H1 (cell line): ENCODE measurements around the gene GALNT9. TPM values are rescaled to one million over a fixed set of nuclear protein-coding genes. Genes with fewer than 3 reads are reported as not detected.
A peak's percentile ranks its signal among the peaks of the same experiment; 100 is the strongest.

ENCODE experiments used
- CTCF ChIA-PET: fragments of 300-600 bp; sonication (Branson Sonifier 250); formaldehyde crosslinking; loops from one replicate; lab custom pipeline; 2021; ENCODE audit not compliant: partially characterized antibody; lab: Charles Lee
- POLR2A ChIA-PET: fragments of 300-600 bp; sonication (Branson Sonifier 250); formaldehyde crosslinking; loops from one replicate; lab custom pipeline; 2021; ENCODE audit warnings: inconsistent platforms; ENCODE audit not compliant: partially characterized antibody; lab: Charles Lee
- DNase-seq, 2 experiments: peaks; one replicate each; pipeline versions ENCODE4 v3.0.0 to v3.0.0-alpha.2; 2010 to 2022; ENCODE audit warnings: low spot score in 2 of 2, low read depth in 1 of 2, mixed read lengths in 1 of 2
- FAIRE-seq: peaks from 2 replicates; lab custom pipeline; 2011; peaks lifted over from hg19 to GRCh38; lab: Jason Lieb, UNC
- H2AFZ ChIP-seq: 2 replicates; pipeline ENCODE4 v1.8.1; 2012; ENCODE audit warnings: low read length, inconsistent platforms
- H2AK5ac ChIP-seq: 2 replicates; pipeline ENCODE4 v1.6.1; 2013; ENCODE audit warnings: low read depth, low read length
- H2BK120ac ChIP-seq: replicated peaks from 2 replicates; pipeline ENCODE3; 2013; ENCODE audit warnings: low read depth, low read length, inconsistent platforms
- H2BK12ac ChIP-seq: 2 replicates; pipeline ENCODE4 v1.6.1; 2013; ENCODE audit warnings: low read depth, low read length
- H2BK15ac ChIP-seq: 2 replicates; pipeline ENCODE4 v1.6.1; 2013; ENCODE audit warnings: low read length
- H2BK20ac ChIP-seq: 2 replicates; pipeline ENCODE4 v1.6.1; 2013; ENCODE audit warnings: low read length
- H2BK5ac ChIP-seq: 2 replicates; pipeline ENCODE4 v1.6.1; 2013; ENCODE audit warnings: low read depth, low read length
- H3K14ac ChIP-seq: 2 replicates; pipeline ENCODE4 v1.6.1; 2013; ENCODE audit warnings: inconsistent platforms; ENCODE audit not compliant: insufficient read length
- H3K18ac ChIP-seq: 2 replicates; pipeline ENCODE4 v1.6.1; 2013; ENCODE audit warnings: low read length; ENCODE audit errors: extremely low read depth
- H3K23ac ChIP-seq: 2 replicates; pipeline ENCODE4 v1.6.1; 2013; ENCODE audit warnings: inconsistent platforms; ENCODE audit not compliant: insufficient read length
- H3K23me2 ChIP-seq: 2 replicates; pipeline ENCODE4 v1.6.1; 2013; ENCODE audit warnings: low read depth, low read length
- H3K27ac ChIP-seq: 2 replicates; pipeline ENCODE4 v1.6.1; 2011; ENCODE audit warnings: low read depth, low read length, inconsistent platforms
- H3K27me3 ChIP-seq, 4 experiments: replicated peaks in 1 of 4; 1 replicate in 1 of 4; 2 replicates in 3 of 4; pipeline versions ENCODE4 v1.6.1 to v1.8.1; 2011 to 2013; ENCODE audit warnings: low read length in 3 of 4, mild to moderate bottlenecking in 3 of 4, inconsistent platforms in 2 of 4, mixed read lengths in 2 of 4, moderate library complexity in 1 of 4; ENCODE audit not compliant: control insufficient read depth in 3 of 4, insufficient read depth in 3 of 4; ENCODE audit errors: extremely low read depth in 1 of 4
- H3K36me3 ChIP-seq, 4 experiments: 2 replicates each; pipeline versions ENCODE4 v1.6.1 to v1.8.1; 2011 to 2013; ENCODE audit warnings: mild to moderate bottlenecking in 4 of 4, low read length in 3 of 4, moderate library complexity in 2 of 4, control low read depth in 1 of 4, inconsistent platforms in 1 of 4; ENCODE audit not compliant: insufficient read depth in 4 of 4, control insufficient read depth in 2 of 4
- H3K4ac ChIP-seq: replicated peaks from 2 replicates; pipeline ENCODE3; 2013; ENCODE audit warnings: low read length, low read depth, mixed read lengths, inconsistent platforms; ENCODE audit not compliant: insufficient read length
- H3K4me1 ChIP-seq, 4 experiments: replicated peaks in 1 of 4; 1 replicate in 1 of 4; 2 replicates in 3 of 4; pipeline versions ENCODE4 v1.6.1 to v1.8.1; 2011 to 2013; ENCODE audit warnings: low read length in 3 of 4, inconsistent platforms in 2 of 4, mixed read lengths in 1 of 4; ENCODE audit not compliant: insufficient read depth in 4 of 4, control insufficient read depth in 3 of 4
- H3K4me2 ChIP-seq, 2 experiments: 2 replicates each; pipeline versions ENCODE4 v1.6.1 to v1.8.1; 2011 to 2013; ENCODE audit warnings: low read depth in 2 of 2, low read length in 2 of 2, control low read depth in 1 of 2, inconsistent platforms in 1 of 2, mild to moderate bottlenecking in 1 of 2; ENCODE audit not compliant: insufficient read depth in 1 of 2
- H3K4me3 ChIP-seq, 4 experiments: fragments of 200-600, 300-600 bp in 1 of 4; sonication (generic), shearing (Covaris generic), sonication (Bioruptor Twin) in 1 of 4; 2 replicates each; pipeline versions ENCODE4 v1.5.1 to v1.8.1; 2011 to 2016; ENCODE audit warnings: low read length in 4 of 4, low read depth in 3 of 4, control low read depth in 2 of 4, inconsistent platforms in 2 of 4, mild to moderate bottlenecking in 2 of 4, mixed read lengths in 1 of 4, moderate library complexity in 1 of 4; ENCODE audit not compliant: insufficient read depth in 2 of 4; ENCODE audit errors: extremely low read depth in 1 of 4
- H3K56ac ChIP-seq: replicated peaks from 2 replicates; pipeline ENCODE3; 2013; ENCODE audit warnings: low read depth, mild to moderate bottlenecking, mixed read lengths, low read length, inconsistent platforms; ENCODE audit not compliant: insufficient read length
- H3K79me1 ChIP-seq: 2 replicates; pipeline ENCODE4 v1.6.1; 2013; ENCODE audit warnings: low read depth, low read length, control low read depth
- H3K79me2 ChIP-seq, 2 experiments: 2 replicates each; pipeline versions ENCODE4 v1.6.1 to v1.8.1; 2012 to 2013; ENCODE audit warnings: low read length in 2 of 2, mild to moderate bottlenecking in 2 of 2, inconsistent platforms in 1 of 2; ENCODE audit not compliant: insufficient read depth in 2 of 2, control insufficient read depth in 1 of 2
- H3K9ac ChIP-seq, 4 experiments: replicated peaks in 1 of 4; 1 replicate in 1 of 4; 2 replicates in 3 of 4; pipeline versions ENCODE4 v1.6.1 to v1.8.1; 2011 to 2013; ENCODE audit warnings: low read depth in 3 of 4, low read length in 3 of 4, control low read depth in 2 of 4, mild to moderate bottlenecking in 2 of 4, moderate library complexity in 2 of 4, inconsistent platforms in 1 of 4; ENCODE audit errors: extremely low read depth in 1 of 4
- H3K9me3 ChIP-seq, 2 experiments: 2 replicates each; pipeline versions ENCODE4 v1.6.1 to v1.8.1; 2012 to 2013; ENCODE audit warnings: mild to moderate bottlenecking in 2 of 2, moderate library complexity in 2 of 2, control low read depth in 1 of 2, inconsistent platforms in 1 of 2, low read depth in 1 of 2, low read length in 1 of 2, mixed read lengths in 1 of 2; ENCODE audit not compliant: insufficient read depth in 2 of 2
- H4K20me1 ChIP-seq, 2 experiments: replicated peaks in 1 of 2; 2 replicates each; pipeline versions ENCODE3 to v1.8.1; 2011 to 2013; ENCODE audit warnings: inconsistent platforms in 2 of 2, low read length in 2 of 2, mild to moderate bottlenecking in 1 of 2; ENCODE audit not compliant: insufficient read depth in 2 of 2, control insufficient read depth in 1 of 2
- H4K5ac ChIP-seq: 2 replicates; pipeline ENCODE4 v1.6.1; 2013; ENCODE audit warnings: low read length, low read depth, mixed read lengths, inconsistent platforms; ENCODE audit not compliant: insufficient read length
- H4K8ac ChIP-seq: 2 replicates; pipeline ENCODE4 v1.8.0; 2013; ENCODE audit warnings: mild to moderate bottlenecking, moderate library complexity, low read length, inconsistent platforms; ENCODE audit not compliant: insufficient read depth; ENCODE audit errors: extremely low read depth
- H4K91ac ChIP-seq: replicated peaks from 2 replicates; pipeline ENCODE3; 2013; ENCODE audit warnings: low read length, mixed read lengths, inconsistent platforms; ENCODE audit not compliant: insufficient read length
- ASH2L ChIP-seq: fragments of 200-600, 300-600 bp; sonication (generic); IDR thresholded peaks from one replicate; pipeline ENCODE4 v1.7.1; 2017; ENCODE audit warnings: low read length
- BRCA1 ChIP-seq: IDR thresholded peaks from 2 replicates; pipeline ENCODE4 v1.6.1; 2012; ENCODE audit warnings: low read depth, low read length, improper control_type of control experiment
- CTBP2 ChIP-seq: IDR thresholded peaks from 2 replicates; pipeline ENCODE4 v1.7.0; 2011; ENCODE audit warnings: borderline replicate concordance, mild to moderate bottlenecking, moderate library complexity, mixed read lengths, low read length; ENCODE audit not compliant: insufficient read depth, insufficient read length
- FOSL1 ChIP-seq: IDR thresholded peaks from 2 replicates; pipeline ENCODE4 v1.6.1; 2011; ENCODE audit warnings: mild to moderate bottlenecking, low read depth, low read length, moderate library complexity; ENCODE audit not compliant: insufficient read depth
- JUND ChIP-seq: IDR thresholded peaks from 2 replicates; pipeline ENCODE4 v1.6.1; 2011; ENCODE audit warnings: mild to moderate bottlenecking, improper control_type of control experiment, low read length
- POLR2AphosphoS5 ChIP-seq: IDR thresholded peaks from 2 replicates; pipeline ENCODE4 v1.6.1; 2011; ENCODE audit warnings: low read depth, low read length
- RFX5 ChIP-seq: IDR thresholded peaks from 2 replicates; pipeline ENCODE4 v1.6.1; 2011; ENCODE audit warnings: low read depth, low read length, improper control_type of control experiment, borderline replicate concordance
- RXRA ChIP-seq: IDR thresholded peaks from 2 replicates; pipeline ENCODE4 v1.6.1; 2011; ENCODE audit warnings: low read depth, mild to moderate bottlenecking, low read length, moderate library complexity; ENCODE audit not compliant: insufficient read depth
- SIX5 ChIP-seq: IDR thresholded peaks from 2 replicates; pipeline ENCODE4 v1.6.1; 2011; ENCODE audit warnings: mild to moderate bottlenecking, low read depth, low read length
- TEAD4 ChIP-seq: IDR thresholded peaks from 2 replicates; pipeline ENCODE4 v1.6.1; 2012; ENCODE audit warnings: low read depth, low read length, inconsistent platforms, mixed read lengths
- ZNF274 ChIP-seq: IDR thresholded peaks from 2 replicates; pipeline ENCODE4 v1.7.0; 2012; ENCODE audit warnings: low read length, borderline replicate concordance; ENCODE audit errors: extremely low read depth
- WGBS, 2 experiments: shearing (Covaris generic) in 1 of 2; methylation state at CpG; one replicate each; pipeline versions ENCODE4 v1.1.6 to v1.1.7; 2013 to 2015; ENCODE audit warnings: low lambda C conversion rate in 2 of 2, mixed read lengths in 2 of 2, inconsistent platforms in 1 of 2, low coverage in 1 of 2, missing lambda C conversion rate in 1 of 2; ENCODE audit not compliant: insufficient replicate concordance in 2 of 2, insufficient coverage in 1 of 2, insufficient read length in 1 of 2; ENCODE audit errors: extremely low coverage in 1 of 2, missing lambda C conversion rate in 1 of 2; 5-methylcytosine and 5-hydroxymethylcytosine counted together
- polyA plus RNA-seq, 7 experiments: library from polyadenylated mRNA; depleted of rRNA in 3 of 7; stranded (reverse) in 5 of 7; unstranded in 2 of 7; fragments of >200 nt in 5 of 7; fragments of 200-250 nt in 2 of 7; gene quantifications; 1 replicate in 5 of 7; 2 replicates in 1 of 7; 4 replicates in 1 of 7; pipeline versions ENCODE4 v1.2.1 to v1.2.3, GENCODE V29; 2011 to 2013; ENCODE audit warnings: missing spikeins in 2 of 7, mixed read lengths in 2 of 7
- total RNA-seq: library from RNA; stranded (reverse); fragmentation: NEBNext Ultra II Directional; extraction: Animal tissue kit (Norgen Biotek cat#: 25700); gene quantifications from 2 replicates; pipeline ENCODE4 v1.2.1, GENCODE V29; 2021
- TF ChIP-seq, protein P1 (sequence below): IDR thresholded peaks from 2 replicates; pipeline ENCODE4 v1.6.1; 2012; ENCODE audit warnings: inconsistent platforms

GALNT9 gene
- total and polyA plus RNA-seq, 2 of the 8 experiments (the other 6 are each of a cell fraction or from before 2014, with no cell fraction given): 2.0 to 3.6 TPM

DNA sequence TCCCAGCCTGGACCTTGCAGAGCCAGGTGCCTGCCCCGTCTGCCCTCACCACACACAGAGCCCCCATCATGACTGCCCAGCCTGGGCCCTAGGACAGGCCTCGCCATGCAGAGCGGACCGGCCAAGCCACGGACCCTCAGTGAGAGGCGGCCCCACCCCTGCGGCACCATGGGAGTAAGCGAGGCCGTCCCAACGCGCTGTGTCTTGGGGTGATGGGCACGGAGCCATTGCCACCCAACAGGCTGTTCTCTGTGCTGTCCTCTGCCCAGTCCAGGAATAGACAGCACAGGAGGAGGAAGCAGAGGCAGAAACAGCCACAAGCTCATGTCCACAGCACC, 39.2 kb downstream of the GALNT9 start:
- peaks cover 0 to 13% (median 9%) of the 10 kb centered on the region in 4 experiments; a peak in 5 of 7 replicates for H3K4me1 ChIP-seq
- no peak overlapping the region for H3K56ac ChIP-seq
- H2BK5ac ChIP-seq: no peak overlapping the region
- no peaks in the 10 kb centered on the region for H3K23me2 ChIP-seq
- H3K9me3 ChIP-seq: peaks cover 3 to 23% of the 10 kb centered on the region in 2 experiments; a peak in 3 of 4 replicates
- H3K36me3 ChIP-seq: no peaks in the 10 kb centered on the region
- H3K18ac ChIP-seq: no peak overlapping the region
- POLR2A ChIA-PET: interaction anchor here (0.5 kb wide), 1 partner anchor 83 kb away, joined by 4 read pairs; no protein-coding TSS in a partner anchor
- no peak for FAIRE-seq
- H3K9ac ChIP-seq: no peak overlapping the region
- DNase-seq: no peak
- CTCF ChIA-PET: interaction anchor here (0.6 to 1.2 kb wide), 3 partner anchors 11 to 98 kb away, joined by 3 to 4 read pairs (median 3); no protein-coding TSS in a partner anchor
- no peak overlapping the region for H2BK12ac ChIP-seq
- WGBS, 2 experiments: 88% methylated on average over 12 of the region's 12 CpGs; no CpG with 5 or more reads in 1 of the 2 experiments
- no peak overlapping the region for H3K14ac ChIP-seq
- no peak overlapping the region for H2BK15ac ChIP-seq
- no peak overlapping the region for H2BK120ac ChIP-seq
- no peak overlapping the region for H3K4me2 ChIP-seq
- H3K79me2 ChIP-seq: no peaks in the 10 kb centered on the region
- TF ChIP-seq BRCA1 (no peak), SIX5 (no peak), RXRA (no peak), ASH2L (no peak), POLR2AphosphoS5 (no peak), ZNF274 (no peak), JUND (no peak), RFX5 (no peak), CTBP2 (no peak), TEAD4 (no peak), FOSL1 (no peak)
- TF ChIP-seq, protein P1, sequence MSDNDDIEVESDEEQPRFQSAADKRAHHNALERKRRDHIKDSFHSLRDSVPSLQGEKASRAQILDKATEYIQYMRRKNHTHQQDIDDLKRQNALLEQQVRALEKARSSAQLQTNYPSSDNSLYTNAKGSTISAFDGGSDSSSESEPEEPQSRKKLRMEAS: no peak
- H3K27me3 ChIP-seq: peaks cover 0 to 15% (median 5%) of the 10 kb centered on the region in 4 experiments; a peak in 4 of 7 replicates
- H4K20me1 ChIP-seq: no peaks in the 10 kb centered on the region
- H2BK20ac ChIP-seq: no peak overlapping the region
- no peak overlapping the region for H4K91ac ChIP-seq
- no peak overlapping the region for H3K23ac ChIP-seq
- H3K27ac ChIP-seq: no peak overlapping the region
- H2AK5ac ChIP-seq: no peak overlapping the region
- H3K4ac ChIP-seq: no peak overlapping the region
- no peaks in the 10 kb centered on the region for H3K79me1 ChIP-seq
- H2AFZ ChIP-seq: no peak overlapping the region
- no peak overlapping the region for H3K4me3 ChIP-seq
- peak overlapping the region; percentile 68; the same call in 1 of the 2 replicates for H4K8ac ChIP-seq
- no peak overlapping the region for H4K5ac ChIP-seq
